H1 (cell line): Measurements from ENCODE around the gene CPEB1. TPM values are rescaled to one million over a fixed set of nuclear protein-coding genes. Genes with fewer than 3 reads are reported as not detected.

Source experiments
- SUZ12 ChIP-seq: fragments of 200-600 bp; sonication (generic); IDR thresholded peaks from 2 replicates; pipeline ENCODE4 v1.6.1; 2012; ENCODE audit warnings: mild to moderate bottlenecking, inconsistent platforms, low read length, moderate library complexity, mixed read lengths
- polyA plus RNA-seq, 7 experiments: library from polyadenylated mRNA; depleted of rRNA in 3 of 7; stranded (reverse) in 5 of 7; unstranded in 2 of 7; fragments of >200 nt in 5 of 7; fragments of 200-250 nt in 2 of 7; gene quantifications; 1 replicate in 5 of 7; 2 replicates in 1 of 7; 4 replicates in 1 of 7; pipeline versions ENCODE4 v1.2.1 to v1.2.3, GENCODE V29; 2011 to 2013; ENCODE audit warnings: missing spikeins in 2 of 7, mixed read lengths in 2 of 7
- total RNA-seq: library from RNA; stranded (reverse); fragmentation: NEBNext Ultra II Directional; extraction: Animal tissue kit (Norgen Biotek cat#: 25700); gene quantifications from 2 replicates; pipeline ENCODE4 v1.2.1, GENCODE V29; 2021
- TF ChIP-seq, protein P1 (sequence below): fragments of 300-600 bp; sonication (generic); IDR thresholded peaks from 2 replicates; pipeline ENCODE4 v1.7.1; 2012; ENCODE audit warnings: low read length, moderate library complexity, mild to moderate bottlenecking, inconsistent platforms; ENCODE audit not compliant: insufficient replicate concordance

CPEB1 gene
- total and polyA plus RNA-seq, 2 of the 8 experiments (the other 6 are each of a cell fraction or from before 2014, with no cell fraction given), result 4.4 to 4.5 TPM

DNA sequence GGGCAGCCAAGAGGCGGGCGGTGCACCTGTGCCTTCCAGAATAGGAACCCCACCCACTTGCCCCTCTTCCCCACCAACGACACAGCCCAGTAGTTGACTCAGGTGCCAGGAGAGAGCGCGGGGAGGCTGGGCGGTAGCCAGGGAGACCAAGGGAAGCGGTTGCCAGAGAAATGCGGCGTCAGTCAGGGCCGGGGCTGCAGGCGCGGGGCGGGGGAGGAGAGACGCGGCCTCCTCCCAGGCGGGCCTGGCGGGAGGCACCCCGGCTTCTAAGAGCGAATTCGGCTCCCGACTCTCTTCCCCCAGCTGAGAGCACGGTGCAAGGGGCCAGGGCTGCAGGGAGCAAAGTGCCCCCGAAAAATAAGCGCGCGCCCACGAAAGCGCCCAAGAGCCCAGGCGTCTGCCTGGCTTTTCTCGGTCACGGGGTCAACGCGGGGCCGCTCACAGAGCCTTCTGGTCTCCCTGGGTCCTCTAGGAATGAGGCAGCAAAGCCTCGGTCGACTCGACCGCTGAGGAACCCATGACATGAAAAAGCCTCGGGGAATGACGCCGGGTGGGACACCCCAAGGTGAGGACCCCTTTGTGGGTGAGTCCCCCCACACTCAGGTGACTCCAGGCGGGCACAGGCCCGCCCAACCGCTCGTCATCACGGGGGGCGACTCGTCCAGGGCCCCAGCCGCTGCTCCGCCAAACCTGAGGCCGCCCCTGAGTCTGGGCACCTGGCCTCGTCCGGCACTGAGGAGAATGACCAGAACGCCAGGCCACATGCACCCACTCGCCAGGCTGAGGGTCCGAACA lies 716 bp downstream of the CPEB1 start (continued):
- TF ChIP-seq, protein P1, sequence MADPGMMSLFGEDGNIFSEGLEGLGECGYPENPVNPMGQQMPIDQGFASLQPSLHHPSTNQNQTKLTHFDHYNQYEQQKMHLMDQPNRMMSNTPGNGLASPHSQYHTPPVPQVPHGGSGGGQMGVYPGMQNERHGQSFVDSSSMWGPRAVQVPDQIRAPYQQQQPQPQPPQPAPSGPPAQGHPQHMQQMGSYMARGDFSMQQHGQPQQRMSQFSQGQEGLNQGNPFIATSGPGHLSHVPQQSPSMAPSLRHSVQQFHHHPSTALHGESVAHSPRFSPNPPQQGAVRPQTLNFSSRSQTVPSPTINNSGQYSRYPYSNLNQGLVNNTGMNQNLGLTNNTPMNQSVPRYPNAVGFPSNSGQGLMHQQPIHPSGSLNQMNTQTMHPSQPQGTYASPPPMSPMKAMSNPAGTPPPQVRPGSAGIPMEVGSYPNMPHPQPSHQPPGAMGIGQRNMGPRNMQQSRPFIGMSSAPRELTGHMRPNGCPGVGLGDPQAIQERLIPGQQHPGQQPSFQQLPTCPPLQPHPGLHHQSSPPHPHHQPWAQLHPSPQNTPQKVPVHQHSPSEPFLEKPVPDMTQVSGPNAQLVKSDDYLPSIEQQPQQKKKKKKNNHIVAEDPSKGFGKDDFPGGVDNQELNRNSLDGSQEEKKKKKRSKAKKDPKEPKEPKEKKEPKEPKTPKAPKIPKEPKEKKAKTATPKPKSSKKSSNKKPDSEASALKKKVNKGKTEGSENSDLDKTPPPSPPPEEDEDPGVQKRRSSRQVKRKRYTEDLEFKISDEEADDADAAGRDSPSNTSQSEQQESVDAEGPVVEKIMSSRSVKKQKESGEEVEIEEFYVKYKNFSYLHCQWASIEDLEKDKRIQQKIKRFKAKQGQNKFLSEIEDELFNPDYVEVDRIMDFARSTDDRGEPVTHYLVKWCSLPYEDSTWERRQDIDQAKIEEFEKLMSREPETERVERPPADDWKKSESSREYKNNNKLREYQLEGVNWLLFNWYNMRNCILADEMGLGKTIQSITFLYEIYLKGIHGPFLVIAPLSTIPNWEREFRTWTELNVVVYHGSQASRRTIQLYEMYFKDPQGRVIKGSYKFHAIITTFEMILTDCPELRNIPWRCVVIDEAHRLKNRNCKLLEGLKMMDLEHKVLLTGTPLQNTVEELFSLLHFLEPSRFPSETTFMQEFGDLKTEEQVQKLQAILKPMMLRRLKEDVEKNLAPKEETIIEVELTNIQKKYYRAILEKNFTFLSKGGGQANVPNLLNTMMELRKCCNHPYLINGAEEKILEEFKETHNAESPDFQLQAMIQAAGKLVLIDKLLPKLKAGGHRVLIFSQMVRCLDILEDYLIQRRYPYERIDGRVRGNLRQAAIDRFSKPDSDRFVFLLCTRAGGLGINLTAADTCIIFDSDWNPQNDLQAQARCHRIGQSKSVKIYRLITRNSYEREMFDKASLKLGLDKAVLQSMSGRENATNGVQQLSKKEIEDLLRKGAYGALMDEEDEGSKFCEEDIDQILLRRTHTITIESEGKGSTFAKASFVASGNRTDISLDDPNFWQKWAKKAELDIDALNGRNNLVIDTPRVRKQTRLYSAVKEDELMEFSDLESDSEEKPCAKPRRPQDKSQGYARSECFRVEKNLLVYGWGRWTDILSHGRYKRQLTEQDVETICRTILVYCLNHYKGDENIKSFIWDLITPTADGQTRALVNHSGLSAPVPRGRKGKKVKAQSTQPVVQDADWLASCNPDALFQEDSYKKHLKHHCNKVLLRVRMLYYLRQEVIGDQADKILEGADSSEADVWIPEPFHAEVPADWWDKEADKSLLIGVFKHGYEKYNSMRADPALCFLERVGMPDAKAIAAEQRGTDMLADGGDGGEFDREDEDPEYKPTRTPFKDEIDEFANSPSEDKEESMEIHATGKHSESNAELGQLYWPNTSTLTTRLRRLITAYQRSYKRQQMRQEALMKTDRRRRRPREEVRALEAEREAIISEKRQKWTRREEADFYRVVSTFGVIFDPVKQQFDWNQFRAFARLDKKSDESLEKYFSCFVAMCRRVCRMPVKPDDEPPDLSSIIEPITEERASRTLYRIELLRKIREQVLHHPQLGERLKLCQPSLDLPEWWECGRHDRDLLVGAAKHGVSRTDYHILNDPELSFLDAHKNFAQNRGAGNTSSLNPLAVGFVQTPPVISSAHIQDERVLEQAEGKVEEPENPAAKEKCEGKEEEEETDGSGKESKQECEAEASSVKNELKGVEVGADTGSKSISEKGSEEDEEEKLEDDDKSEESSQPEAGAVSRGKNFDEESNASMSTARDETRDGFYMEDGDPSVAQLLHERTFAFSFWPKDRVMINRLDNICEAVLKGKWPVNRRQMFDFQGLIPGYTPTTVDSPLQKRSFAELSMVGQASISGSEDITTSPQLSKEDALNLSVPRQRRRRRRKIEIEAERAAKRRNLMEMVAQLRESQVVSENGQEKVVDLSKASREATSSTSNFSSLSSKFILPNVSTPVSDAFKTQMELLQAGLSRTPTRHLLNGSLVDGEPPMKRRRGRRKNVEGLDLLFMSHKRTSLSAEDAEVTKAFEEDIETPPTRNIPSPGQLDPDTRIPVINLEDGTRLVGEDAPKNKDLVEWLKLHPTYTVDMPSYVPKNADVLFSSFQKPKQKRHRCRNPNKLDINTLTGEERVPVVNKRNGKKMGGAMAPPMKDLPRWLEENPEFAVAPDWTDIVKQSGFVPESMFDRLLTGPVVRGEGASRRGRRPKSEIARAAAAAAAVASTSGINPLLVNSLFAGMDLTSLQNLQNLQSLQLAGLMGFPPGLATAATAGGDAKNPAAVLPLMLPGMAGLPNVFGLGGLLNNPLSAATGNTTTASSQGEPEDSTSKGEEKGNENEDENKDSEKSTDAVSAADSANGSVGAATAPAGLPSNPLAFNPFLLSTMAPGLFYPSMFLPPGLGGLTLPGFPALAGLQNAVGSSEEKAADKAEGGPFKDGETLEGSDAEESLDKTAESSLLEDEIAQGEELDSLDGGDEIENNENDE, result no peak
- peak; percentile 58; the same call in 1 of the 2 replicates for TF ChIP-seq SUZ12
